Measurements from ENCODE around the gene SEMA5A.

DNA sequence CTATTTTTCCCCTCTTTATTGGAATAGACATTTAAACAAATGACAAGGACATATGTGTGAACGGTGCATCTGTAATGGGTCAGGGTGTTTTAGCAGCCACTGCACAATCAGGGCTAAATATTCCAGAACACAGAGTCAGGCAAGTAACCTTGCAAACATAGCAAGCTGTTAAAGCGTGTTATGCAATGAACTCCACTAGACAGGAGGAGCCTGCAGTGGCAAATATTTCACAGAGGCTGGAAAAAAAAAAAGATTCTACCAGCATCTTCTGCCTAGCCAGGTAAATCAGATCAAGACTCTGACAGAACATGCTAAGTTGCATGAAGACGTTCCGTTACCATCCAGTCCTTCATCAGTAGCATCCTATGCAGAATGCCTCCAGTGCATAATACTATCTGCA lies 171.8 kb downstream of the SEMA5A start:
- TF ChIP-seq CTCF (IDR thresholded peaks at IDR 0.05) (no peak), POLR2A (IDR thresholded peaks at IDR 0.05) (no peak)
